Stimulated activated naive CD8-positive, alpha-beta T cell treated with anti-CD3 and anti-CD28 coated beads, Interleukin-15, Interleukin-2, amounts not matched to agents 100 ng/mL and 50 ng/mL, for 24 hours (primary cell): ENCODE data around the gene VPS41.

Experiments
- H3K27ac Mint-ChIP-seq: one replicate; pipeline ENCODE4 v1.8.0; 2021; ENCODE audit warnings: mild to moderate bottlenecking, mixed read lengths
- H3K27me3 Mint-ChIP-seq: one replicate; pipeline ENCODE4 v1.8.0; 2021; ENCODE audit warnings: mixed read lengths
- H3K36me3 Mint-ChIP-seq: one replicate; pipeline ENCODE4 v1.8.0; 2021; ENCODE audit warnings: low read depth, mixed read lengths
- H3K4me1 Mint-ChIP-seq: one replicate; pipeline ENCODE4 v1.8.0; 2021; ENCODE audit warnings: low read depth, mixed read lengths
- H3K4me3 Mint-ChIP-seq: one replicate; pipeline ENCODE4 v1.8.0; 2021; ENCODE audit warnings: mild to moderate bottlenecking, mixed read lengths
- H3K9me3 Mint-ChIP-seq: one replicate; pipeline ENCODE4 v1.8.0; 2021; ENCODE audit warnings: mixed read lengths

VPS41 gene

DNA sequence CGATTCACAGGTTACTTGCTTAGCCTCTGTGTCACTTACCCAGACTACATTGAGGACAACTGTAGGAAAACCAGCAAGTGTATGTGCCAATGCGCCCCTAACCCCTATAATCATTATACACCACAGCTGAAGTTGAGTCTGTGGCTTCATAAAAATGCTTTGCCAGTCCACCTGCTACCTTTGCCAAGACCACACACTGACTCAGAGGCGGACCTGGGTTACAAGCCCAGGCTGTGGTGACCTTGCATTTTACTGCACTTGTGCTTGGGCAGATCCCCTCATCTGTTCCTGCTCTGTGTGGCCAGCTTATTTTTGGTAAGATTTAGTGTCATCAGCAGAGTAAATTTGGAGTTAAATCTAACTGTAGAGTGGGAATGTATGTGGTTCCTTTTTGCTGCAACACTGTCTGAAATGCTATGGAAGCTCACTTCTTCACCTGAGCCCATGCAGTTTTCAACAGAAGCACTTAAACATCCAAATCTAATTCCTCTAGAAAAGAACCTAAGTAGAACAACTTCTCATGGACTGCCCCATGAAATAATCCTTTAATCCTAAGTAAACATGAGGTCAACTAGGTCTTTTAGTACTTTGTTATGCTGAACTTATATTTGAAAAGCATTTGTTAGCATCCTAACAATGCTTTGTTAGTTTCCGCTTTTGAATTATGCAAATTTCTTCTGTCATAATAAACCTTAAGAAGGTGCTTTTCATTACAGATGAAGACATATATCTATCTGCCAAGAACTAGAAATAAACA lies 181.6 kb downstream of the VPS41 start:
- peaks cover 44% of the 10 kb centered on the region for H3K36me3 Mint-ChIP-seq
- no peak overlapping the region for H3K4me3 Mint-ChIP-seq
- H3K27ac Mint-ChIP-seq: no peak overlapping the region
- H3K9me3 Mint-ChIP-seq: no peaks in the 10 kb centered on the region
- H3K27me3 Mint-ChIP-seq: no peaks in the 10 kb centered on the region
- no peaks in the 10 kb centered on the region for H3K4me1 Mint-ChIP-seq

DNA sequence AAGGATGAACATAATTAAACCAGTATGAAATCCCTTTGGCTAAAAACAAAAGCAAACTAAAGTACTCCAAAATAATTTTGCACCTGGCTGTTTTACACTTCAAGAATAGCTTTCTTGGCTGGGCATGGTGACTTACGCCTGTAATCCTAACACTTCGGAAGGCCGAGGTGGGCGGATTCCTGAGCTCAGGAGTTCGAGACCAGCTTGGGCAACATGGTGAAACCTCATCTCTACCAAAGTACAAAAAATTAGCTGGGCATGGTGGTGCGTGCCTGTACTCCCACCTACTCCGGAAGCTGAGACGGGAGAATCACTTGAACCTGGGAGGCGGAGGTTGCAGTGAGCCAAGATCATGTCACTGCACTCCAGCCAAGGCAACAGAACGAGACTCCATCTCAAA lies 185.7 kb downstream of the VPS41 start:
- Mint-ChIP-seq H3K4me1 (no peaks in the 10 kb centered on the region), H3K9me3 (peaks cover 6% of the 10 kb centered on the region), H3K27me3 (no peaks in the 10 kb centered on the region)

GRCh38 chr7:38716397-38716796 lies 192.6 kb downstream of the VPS41 start:
- no peak overlapping the region for H3K4me3 Mint-ChIP-seq
- H3K27ac Mint-ChIP-seq: no peak overlapping the region
- H3K4me1 Mint-ChIP-seq: no peaks in the 10 kb centered on the region
- H3K36me3 Mint-ChIP-seq: peaks cover 21% of the 10 kb centered on the region
- no peaks in the 10 kb centered on the region for H3K27me3 Mint-ChIP-seq
- peaks cover 21% of the 10 kb centered on the region for H3K9me3 Mint-ChIP-seq

More for the DNA sequence above, 185.7 kb downstream of the VPS41 start:
- Mint-ChIP-seq H3K4me3 (no peak overlapping the region), H3K36me3 (peaks cover 36% of the 10 kb centered on the region), H3K27ac (no peak overlapping the region)

DNA sequence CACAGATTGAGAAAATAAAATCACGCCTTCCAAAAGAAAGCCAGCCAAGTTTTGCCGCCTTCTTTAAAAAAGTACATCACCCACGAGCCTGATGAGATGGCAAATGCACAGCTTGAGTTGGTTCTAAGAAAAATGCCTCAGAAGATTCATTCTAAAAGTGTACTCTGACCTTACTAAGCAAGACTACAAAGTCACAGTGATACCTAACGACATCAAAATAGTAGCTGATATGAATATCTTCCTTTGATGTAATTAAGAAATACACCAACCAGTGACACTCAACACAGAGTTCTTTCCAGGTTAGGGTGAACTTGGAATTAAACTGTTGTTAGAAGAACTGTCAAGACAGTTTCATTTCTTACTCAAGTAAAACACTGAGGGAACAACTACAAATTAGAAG lies 199.9 kb downstream of the VPS41 start:
- Mint-ChIP-seq H3K4me1 (no peaks in the 10 kb centered on the region), H3K9me3 (peaks cover 5% of the 10 kb centered on the region), H3K36me3 (no peaks in the 10 kb centered on the region), H3K4me3 (no peak overlapping the region), H3K27me3 (peaks cover 12% of the 10 kb centered on the region), H3K27ac (no peak overlapping the region)

- no peaks in the 10 kb centered on the region for H3K4me1 Mint-ChIP-seq
- peaks cover 5% of the 10 kb centered on the region for H3K9me3 Mint-ChIP-seq
- H3K36me3 Mint-ChIP-seq: no peaks in the 10 kb centered on the region
- H3K27me3 Mint-ChIP-seq: peaks cover 18% of the 10 kb centered on the region
- H3K4me3 Mint-ChIP-seq: no peak overlapping the region
- H3K27ac Mint-ChIP-seq: no peak overlapping the region
Measured at GRCh38 chr7:38704751-38705150, 204.2 kb downstream of the VPS41 start.

DNA sequence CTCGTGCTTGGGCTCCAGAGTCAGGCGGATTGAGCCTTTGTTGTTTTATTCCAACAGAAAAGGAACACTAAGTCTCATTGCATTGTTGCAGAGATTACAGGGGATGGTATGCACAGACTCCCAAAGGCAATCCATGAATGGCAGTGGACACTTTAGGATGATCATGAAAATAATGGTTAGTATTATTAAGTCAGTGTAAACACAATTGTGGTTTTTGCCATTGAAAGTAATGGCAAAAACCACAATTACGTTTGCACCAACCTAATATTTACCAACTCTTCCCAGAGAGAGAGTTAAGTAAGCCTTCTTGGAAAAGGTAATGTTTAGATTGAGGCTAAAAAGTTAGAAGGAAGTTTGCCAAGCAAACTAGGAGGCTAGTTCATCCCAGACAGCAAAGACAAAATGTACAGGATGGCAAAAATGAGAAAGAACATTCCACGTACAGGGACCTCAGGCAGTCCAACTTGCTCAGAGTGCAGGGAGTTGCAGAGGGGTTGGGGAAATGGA lies 204.9 kb downstream of the VPS41 start:
- H3K27me3 Mint-ChIP-seq: peaks cover 18% of the 10 kb centered on the region
- no peaks in the 10 kb centered on the region for H3K4me1 Mint-ChIP-seq
- no peak overlapping the region for H3K27ac Mint-ChIP-seq
- no peak overlapping the region for H3K4me3 Mint-ChIP-seq
- H3K36me3 Mint-ChIP-seq: no peaks in the 10 kb centered on the region
- H3K9me3 Mint-ChIP-seq: peaks cover 5% of the 10 kb centered on the region

DNA sequence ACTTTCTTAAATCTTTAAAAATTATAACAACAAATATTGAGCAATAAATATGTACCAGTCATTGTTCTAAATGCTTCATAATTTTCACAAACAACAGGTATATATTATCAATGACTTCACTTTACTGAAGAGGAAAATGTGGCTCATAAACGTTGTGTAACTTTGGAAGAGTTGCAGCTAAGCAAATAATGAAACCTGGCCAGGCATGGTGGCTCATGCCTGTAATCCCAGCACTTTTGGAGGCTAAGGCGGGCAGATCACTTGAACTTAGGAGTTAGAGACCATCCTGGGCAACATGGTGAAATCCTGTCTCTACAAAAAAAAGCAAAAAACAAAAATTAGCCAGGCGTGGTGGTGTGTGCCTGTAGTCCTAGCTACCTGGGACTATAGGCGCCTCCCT lies 205.9 kb downstream of the VPS41 start:
- Mint-ChIP-seq H3K4me3 (no peak overlapping the region), H3K27me3 (peaks cover 16% of the 10 kb centered on the region), H3K36me3 (no peaks in the 10 kb centered on the region), H3K4me1 (no peaks in the 10 kb centered on the region), H3K27ac (no peak overlapping the region), H3K9me3 (peaks cover 5% of the 10 kb centered on the region)

- no peaks in the 10 kb centered on the region for H3K9me3 Mint-ChIP-seq
- H3K4me1 Mint-ChIP-seq: no peaks in the 10 kb centered on the region
- H3K27me3 Mint-ChIP-seq: peaks cover 14% of the 10 kb centered on the region
- no peak overlapping the region for H3K27ac Mint-ChIP-seq
- no peak overlapping the region for H3K4me3 Mint-ChIP-seq
- H3K36me3 Mint-ChIP-seq: no peaks in the 10 kb centered on the region
Measured at GRCh38 chr7:38702002-38702535, 206.9 kb downstream of the VPS41 start.

DNA sequence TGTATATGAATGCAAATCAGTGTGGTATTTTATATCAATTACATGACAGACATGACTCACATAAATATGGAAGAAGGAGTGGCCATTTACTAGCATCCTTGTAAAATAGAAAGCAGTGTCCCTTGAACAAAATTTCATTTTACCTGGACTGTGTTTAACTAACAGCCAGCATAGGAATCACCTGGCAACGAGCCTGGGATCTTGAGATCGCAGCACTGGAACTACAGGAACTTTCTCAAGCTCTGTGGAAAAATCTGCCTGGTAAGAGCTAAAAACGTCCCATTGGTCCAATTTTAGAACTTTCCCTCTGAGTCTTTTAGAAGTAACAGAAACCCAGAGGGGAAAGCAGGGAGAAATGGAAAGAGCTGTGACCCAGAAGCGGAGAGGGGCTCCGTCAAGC lies 208.9 kb downstream of the VPS41 start:
- H3K36me3 Mint-ChIP-seq: no peaks in the 10 kb centered on the region
- peaks cover 14% of the 10 kb centered on the region for H3K27me3 Mint-ChIP-seq
- no peak overlapping the region for H3K4me3 Mint-ChIP-seq
- H3K27ac Mint-ChIP-seq: no peak overlapping the region
- H3K9me3 Mint-ChIP-seq: no peaks in the 10 kb centered on the region
- H3K4me1 Mint-ChIP-seq: no peaks in the 10 kb centered on the region

DNA sequence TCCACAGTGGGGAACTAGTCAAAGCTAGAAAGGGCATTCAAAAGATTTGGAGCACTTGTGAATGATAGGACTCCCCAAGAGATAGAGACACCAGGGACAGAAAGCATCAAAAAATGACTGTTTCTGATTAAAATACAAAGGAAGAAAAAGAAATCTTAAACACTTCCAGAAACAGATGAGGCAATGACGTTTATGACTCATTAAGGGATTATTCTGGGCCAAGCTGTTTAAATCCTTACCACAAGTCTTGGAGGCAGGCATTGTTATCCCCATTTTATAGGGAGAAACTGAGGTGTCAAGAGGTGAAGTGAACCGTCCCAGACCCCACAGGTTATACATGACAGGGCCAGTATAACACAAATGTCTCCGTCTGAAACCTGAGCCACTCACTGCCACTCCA lies 209.5 kb downstream of the VPS41 start:
- Mint-ChIP-seq H3K36me3 (no peaks in the 10 kb centered on the region), H3K4me1 (no peaks in the 10 kb centered on the region), H3K27ac (no peak overlapping the region), H3K27me3 (peaks cover 14% of the 10 kb centered on the region), H3K9me3 (peaks cover under 1% of the 10 kb centered on the region), H3K4me3 (no peak overlapping the region)

- H3K36me3 Mint-ChIP-seq: no peaks in the 10 kb centered on the region
- no peak overlapping the region for H3K4me3 Mint-ChIP-seq
Measured at GRCh38 chr7:38694326-38694725, 214.7 kb downstream of the VPS41 start.

DNA sequence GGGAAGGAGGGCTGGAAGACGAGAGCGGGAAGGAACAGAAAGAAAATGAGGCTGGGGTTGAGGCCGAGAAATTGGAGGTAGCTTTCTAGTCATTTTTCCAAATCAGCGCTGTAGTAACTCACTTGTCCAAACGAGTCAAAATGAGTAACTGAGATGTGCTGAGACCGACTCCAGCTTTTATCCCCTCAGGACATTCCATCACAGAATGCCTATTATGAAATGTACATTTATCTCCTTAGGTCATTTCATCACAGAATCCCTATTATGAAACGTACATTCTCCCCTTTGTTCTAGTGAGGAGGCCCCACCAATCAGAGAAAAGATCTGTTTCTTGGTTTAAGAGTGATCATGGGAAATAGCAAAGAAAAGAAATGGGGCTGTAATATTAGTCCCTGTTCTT lies 222.1 kb downstream of the VPS41 start:
- Mint-ChIP-seq H3K9me3 (peaks cover 6% of the 10 kb centered on the region), H3K36me3 (no peaks in the 10 kb centered on the region), H3K27ac (no peak overlapping the region), H3K4me3 (no peak overlapping the region), H3K27me3 (peaks cover 13% of the 10 kb centered on the region), H3K4me1 (no peaks in the 10 kb centered on the region)

More at GRCh38 chr7:38694326-38694725, 214.7 kb downstream of the VPS41 start:
- Mint-ChIP-seq H3K4me1 (no peaks in the 10 kb centered on the region), H3K27me3 (peaks cover 7% of the 10 kb centered on the region), H3K9me3 (peaks cover 3% of the 10 kb centered on the region), H3K27ac (no peak overlapping the region)

- H3K36me3 Mint-ChIP-seq: no peaks in the 10 kb centered on the region
- peaks cover 6% of the 10 kb centered on the region for H3K9me3 Mint-ChIP-seq
- no peaks in the 10 kb centered on the region for H3K4me1 Mint-ChIP-seq
- H3K4me3 Mint-ChIP-seq: no peak overlapping the region
- peaks cover 13% of the 10 kb centered on the region for H3K27me3 Mint-ChIP-seq
- H3K27ac Mint-ChIP-seq: no peak overlapping the region
Measured at GRCh38 chr7:38685851-38686250, 223.1 kb downstream of the VPS41 start.

GRCh38 chr7:38682606-38683005 lies 226.4 kb downstream of the VPS41 start:
- no peaks in the 10 kb centered on the region for H3K9me3 Mint-ChIP-seq

GRCh38 chr7:38681882-38682281 lies 227.1 kb downstream of the VPS41 start:
- H3K4me3 Mint-ChIP-seq: no peak overlapping the region
- H3K27me3 Mint-ChIP-seq: peaks cover 5% of the 10 kb centered on the region
- H3K36me3 Mint-ChIP-seq: no peaks in the 10 kb centered on the region
- H3K27ac Mint-ChIP-seq: no peak overlapping the region
- H3K9me3 Mint-ChIP-seq: no peaks in the 10 kb centered on the region
- H3K4me1 Mint-ChIP-seq: no peaks in the 10 kb centered on the region

More at GRCh38 chr7:38682606-38683005, 226.4 kb downstream of the VPS41 start:
- Mint-ChIP-seq H3K27ac (no peak overlapping the region), H3K4me3 (no peak overlapping the region), H3K4me1 (no peaks in the 10 kb centered on the region), H3K27me3 (peaks cover 10% of the 10 kb centered on the region), H3K36me3 (no peaks in the 10 kb centered on the region)

DNA sequence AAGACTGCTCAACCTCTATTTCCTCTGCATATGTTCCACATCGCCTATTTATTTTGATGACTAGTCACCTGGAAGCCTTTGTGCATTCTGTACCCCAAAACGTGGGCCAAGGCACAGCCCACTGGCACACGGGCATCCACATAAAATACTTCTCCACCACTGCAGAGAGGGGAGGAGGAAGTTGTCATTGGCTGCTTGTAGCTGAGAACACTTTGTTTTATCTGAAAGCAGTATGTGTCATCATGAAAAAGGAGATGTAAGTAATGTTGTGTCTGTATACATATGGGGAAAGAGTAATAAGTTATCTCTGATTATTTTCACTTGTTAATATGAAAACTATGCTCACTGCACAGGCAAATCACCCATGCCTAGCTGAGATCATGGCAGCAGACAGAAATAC lies 229.6 kb downstream of the VPS41 start:
- Mint-ChIP-seq H3K4me1 (no peaks in the 10 kb centered on the region), H3K36me3 (no peaks in the 10 kb centered on the region)

More for the DNA sequence above, 229.6 kb downstream of the VPS41 start:
- no peak overlapping the region for H3K4me3 Mint-ChIP-seq
- H3K27ac Mint-ChIP-seq: no peak overlapping the region
- no peaks in the 10 kb centered on the region for H3K9me3 Mint-ChIP-seq
- peaks cover under 1% of the 10 kb centered on the region for H3K27me3 Mint-ChIP-seq
